Eye (tissue), 1 donor: ENCODE results near the gene SHPK.
"Not testable (repeated sequence)": the region's sequence is repeated elsewhere in the genome, so short reads cannot be mapped to it uniquely, and the experiment has no call there.

Experiments used
- DNase-seq: peaks from one replicate; pipeline ENCODE4 v3.0.0-alpha.2; 2015

The SHPK gene

DNA sequence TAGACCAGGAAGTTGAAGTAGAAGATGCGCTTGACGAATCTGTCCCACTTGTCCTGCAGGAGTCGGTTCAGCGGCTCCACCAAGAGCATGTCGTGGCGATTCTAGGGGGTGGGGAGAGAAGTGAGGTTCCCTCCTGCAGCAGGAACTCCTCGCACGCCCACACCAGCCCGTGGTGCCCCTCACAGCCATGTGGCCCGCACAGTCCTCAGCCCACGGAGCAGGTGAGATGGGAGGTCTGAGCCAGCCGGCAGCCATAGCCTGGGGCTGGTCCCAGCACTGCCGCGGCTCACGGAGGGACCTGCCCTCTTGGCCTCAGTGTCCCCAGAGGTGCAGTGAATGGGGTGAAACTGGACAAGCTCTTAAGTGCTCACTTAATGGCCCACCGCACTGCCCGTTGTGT lies 50.2 kb downstream of the SHPK start:
- DNase-seq = no peak

DNA sequence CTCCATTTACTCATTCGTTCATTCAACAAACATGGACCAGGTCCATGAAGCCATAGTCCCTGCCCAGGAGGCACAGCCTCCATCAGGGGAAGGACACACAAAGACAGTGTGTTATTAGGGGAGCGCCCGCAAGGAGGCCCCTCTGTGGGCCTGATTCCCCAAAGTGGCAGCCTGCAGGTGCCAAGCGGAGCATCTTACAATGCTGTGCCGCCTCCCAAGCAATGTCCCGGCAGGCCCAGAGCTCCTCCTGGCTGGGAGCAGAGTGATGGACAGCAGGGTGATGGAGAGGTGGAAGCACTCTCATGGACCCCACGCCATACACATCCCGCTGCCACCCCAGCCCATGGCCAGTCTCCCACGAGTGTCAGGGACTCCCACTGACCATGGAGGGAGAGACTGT lies 52.6 kb downstream of the SHPK start:
- no peak for DNase-seq

DNA sequence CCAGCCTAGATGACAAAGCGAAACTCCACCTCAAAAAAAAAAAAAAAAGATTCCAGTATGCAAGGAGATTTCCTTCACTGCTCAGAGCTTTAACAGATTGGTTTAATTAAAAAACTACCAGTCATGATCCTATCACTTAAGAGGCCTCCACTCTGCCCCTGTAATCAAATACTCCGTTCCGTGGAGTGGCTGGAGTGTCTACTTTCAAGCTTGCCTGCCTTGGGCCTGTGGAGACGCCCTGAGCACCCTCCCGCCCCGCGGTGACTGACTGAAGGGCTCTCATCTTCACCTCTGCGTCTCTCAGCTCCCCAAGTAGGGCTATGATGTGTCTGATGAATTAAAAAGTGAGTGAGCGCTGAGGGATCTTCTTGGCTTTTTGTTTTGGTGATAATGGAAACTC lies 53.1 kb downstream of the SHPK start:
- no peak for DNase-seq

DNA sequence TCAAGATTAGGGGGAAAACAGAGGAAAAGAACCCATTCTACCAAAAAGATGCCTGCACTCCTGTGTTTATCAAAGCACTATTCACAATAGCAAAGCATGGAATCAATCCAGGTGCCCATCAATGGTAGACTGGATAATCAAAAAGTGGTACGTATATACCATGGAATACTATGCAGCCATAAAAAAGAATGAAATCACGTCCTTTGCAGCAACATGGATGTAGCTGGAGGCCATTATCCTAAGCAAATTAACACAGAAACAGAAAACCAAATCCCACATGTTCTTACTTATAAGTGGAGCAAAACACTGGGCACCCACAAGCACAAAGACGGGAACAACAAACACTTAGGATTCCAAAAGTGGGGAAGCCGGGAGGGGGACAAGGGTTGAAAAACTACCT lies 57.4 kb downstream of the SHPK start:
- DNase-seq = not testable (repeated sequence)

DNA sequence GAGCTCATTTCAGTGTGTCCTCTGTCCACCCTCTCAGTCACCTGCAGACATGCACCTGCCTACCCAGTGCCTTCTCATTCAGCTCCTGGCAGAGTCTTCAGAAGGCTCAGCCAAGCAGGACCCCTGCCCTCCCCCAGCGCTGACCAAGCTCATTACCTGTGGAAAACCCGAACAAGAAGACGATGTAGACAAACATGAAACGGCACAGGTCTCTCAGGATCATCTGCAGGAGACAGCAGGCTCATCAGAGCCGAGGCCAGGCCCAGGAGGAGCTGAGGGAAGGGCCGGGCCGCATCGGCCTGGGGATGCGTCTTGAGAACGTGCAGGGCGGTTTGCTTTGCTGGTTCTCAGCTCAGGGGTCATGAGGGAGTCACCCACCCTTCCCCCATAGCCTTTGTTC lies 59.1 kb downstream of the SHPK start:
- DNase-seq = no peak

DNA sequence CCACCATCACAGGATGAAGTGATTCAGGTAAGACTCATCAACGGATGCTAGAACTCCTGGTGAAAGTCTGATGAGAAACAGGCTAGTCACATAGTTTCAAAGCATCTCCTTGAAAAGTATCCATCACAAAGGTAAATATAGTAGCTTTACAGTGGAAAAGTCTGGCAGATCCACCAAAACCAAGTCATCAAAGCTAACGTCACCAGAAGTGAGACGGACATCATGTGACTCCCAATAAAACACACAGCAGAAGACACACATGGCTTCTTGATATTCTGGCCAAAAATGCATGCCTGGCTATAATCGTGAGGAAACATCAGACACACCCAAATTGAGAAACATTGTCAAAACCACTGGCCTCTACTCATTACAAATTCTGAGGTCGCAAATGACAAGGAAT lies 60.5 kb downstream of the SHPK start:
- no peak for DNase-seq

DNA sequence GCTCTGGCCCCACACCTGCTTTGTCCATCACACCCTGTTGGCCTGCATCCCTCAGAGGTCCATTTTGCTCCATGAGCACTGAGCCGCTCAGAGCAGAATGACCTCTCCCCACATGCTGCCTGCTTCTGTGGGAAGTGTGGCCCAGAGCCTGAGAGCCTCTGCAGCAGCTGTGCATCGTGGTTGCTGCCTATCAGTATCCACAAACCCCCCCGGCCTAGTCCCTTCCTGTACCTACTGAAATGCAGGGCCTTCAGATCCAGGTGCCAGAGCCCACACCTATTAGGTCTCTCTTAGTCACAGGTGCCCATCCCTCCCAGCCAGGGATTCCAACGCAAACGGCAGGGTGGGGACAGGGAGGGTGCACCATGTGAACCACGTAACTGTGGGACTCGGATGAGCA lies 61.8 kb downstream of the SHPK start:
- no peak for DNase-seq

DNA sequence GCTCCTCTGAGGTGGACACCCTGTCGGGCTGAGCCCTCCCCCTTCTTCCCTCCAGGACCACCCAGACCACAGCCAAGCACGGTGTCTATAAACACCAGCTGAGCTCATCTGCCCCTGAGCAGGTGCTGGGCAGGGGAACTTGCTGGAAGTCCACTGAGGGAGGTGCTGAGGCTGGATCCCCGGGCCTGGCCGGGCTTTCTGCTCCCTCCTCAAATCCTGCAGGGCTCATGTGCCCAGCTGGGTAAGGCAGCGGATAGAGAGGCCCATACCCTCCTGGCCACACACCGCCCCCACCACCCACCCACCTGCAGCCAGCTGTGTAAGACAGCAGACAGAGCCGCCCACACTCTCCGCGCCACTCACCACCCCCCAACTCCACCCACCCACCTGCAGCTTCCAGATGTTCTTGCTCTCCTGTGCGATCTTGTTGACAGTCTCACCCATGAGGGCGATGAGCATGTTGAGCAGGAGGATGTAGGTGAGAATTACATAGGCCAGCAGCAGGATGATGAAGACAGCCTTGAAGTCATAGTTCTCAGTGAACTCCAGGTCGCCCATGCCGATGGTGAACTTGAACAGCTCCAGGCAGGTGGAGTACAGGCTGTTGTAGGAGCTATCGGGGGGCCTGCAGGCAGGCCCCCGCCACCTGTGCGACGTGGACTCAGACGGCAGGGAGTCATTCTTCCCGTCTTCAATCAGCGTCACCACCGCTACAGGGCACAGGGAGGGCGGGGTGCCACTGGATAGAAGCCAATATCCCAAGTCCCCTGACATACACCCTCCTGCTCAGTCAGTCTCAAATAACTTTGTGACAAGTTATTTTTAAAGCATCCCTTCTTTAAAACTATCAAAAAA lies 62.6 kb downstream of the SHPK start:
- no peak for DNase-seq

DNA sequence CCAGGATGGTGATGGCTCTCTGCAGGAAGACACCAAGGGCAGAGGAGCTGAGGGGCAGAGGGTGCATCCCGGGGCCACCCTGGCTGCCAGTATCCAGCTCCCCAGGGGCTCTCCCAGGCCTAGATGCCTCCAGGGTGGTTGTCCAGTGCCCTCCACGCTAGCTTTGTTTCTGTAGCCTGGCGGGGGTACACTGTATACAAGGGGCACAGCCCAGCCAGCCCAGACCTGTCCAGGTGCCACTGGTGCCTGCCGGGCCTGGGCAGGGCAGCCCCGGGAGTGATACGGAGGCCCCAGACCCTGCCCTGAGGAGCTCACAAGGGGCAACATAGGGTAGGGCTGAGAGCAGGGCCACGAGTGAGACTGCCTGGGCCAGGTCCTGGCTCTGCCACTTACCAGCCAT lies 63.8 kb downstream of the SHPK start:
- no peak for DNase-seq

DNA sequence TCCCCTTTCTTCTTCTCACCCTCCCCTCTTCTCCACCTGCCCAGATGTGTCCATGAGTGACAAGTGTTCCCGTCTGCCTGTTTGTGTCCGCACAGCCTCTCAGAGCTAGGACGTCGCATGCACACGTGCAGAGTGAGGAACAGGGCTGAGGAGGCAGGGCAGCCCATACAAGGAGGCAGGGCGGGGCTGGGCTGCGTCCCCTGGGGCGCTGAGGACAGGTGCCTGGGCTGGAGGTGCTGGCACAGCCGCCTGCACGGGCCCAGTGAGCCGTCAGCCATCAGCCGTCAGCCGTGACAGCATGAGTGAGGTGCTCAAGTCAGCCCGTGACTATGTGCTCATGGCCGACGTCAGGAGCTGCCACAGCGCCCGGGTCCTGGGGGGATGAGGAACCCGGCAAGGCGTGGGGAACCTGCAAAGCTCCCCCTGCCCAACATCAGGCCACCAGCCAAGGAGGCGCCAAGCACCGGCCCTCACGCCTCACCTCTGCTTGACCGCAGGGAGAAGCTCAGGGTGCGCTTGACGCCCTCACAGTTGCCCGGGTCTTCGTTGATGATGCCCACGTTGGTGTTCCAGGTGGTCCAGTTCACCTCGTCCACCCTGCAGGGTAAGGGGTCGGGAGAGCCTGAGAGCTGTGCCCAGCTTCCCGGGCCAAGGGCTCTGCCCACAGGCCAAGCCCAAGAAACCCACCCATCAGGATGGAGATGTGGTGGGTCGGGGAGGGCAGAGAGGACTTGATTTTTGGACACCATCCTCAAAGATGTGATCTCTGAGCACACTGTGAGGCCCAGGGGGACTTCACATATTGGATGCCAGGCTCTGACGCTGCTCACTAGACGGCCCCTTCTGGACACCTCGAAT lies 64.8 kb downstream of the SHPK start:
- DNase-seq = no peak

DNA sequence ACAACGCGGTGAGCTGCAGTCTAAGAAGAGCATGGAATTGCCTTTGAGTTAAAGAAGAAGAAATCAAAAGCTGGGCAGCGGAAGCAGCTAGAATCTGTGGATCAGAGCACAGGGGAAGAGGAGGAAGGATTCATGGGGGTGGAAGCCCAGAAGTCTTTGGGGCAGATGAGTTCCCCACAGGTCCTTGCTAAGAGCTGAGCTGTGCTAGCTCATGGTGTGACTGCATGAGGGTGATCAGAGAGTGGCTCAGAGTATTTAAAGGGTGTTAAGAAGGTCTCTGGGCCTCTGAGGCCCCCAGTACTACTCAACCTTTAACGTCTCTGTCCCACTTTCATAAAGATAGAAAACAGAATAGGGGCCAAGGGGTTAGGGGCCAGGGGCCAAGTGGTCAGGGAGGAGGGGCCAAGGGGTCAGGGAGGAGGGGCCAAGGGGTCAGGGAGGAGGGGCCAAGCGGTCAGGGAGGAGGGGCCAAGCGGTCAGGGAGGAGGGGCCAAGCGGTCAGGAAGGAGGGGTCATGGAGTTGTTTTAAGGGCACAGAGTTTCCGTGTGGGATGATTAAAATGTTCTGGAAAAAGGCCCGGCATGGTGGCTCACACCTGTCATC lies 66.4 kb downstream of the SHPK start:
- no peak for DNase-seq

DNA sequence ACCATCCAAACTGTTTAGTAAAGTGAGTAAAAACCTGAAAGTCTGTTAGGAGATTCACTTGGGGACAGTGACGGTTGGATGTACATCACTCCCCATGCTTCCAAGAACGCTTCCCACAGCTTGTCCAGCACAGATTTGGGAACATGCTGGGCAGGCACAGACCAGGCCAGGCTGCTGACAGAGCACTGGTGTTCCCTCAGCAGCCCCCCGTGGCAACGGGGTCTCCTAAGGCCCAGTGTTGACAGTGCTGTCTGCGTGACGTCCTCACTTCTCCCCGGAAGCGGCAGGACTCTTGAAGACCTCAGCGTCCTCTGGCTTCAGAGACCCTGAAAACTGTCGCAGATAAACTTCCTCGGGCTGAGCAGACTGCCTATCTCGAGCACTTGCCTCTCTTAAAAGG lies 69.5 kb downstream of the SHPK start:
- DNase-seq = no peak

DNA sequence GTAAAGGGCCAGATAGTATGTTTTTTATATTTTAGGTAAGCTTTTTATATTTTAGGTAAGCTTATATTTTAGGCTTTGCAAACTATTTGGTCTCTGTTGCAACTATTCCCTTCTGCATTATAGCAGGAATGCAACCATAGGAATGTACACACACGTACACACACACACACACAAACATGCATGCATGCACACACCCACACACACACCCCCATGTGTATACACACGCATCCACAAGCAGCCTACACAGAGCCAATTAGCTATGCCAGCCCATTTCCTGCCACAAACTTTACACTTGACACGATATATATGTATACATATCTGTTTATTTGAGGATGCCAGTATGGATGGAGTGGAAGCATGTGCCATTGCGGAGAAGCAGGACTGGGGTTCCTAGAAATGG lies 70.9 kb downstream of the SHPK start:
- no peak for DNase-seq

DNA sequence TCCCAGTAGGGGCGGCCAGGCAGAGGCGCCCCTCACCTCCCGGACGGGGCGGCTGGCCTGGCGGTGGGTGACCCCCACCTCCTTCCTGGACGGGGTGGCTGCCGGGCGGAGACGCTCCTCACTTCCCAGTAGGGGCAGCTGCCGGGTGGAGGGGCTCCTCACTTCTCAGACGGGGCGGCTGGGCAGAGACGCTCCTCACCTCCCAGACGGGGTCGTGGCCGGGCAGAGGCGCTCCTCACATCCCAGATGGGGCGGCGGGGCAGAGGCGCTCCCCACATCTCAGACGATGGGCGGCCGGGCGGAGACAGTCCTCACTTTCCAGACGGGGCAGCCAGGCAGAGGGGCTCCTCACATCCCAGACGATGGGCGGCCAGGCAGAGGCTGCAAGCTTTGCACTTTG lies 71.8 kb downstream of the SHPK start:
- not testable (repeated sequence) for DNase-seq

DNA sequence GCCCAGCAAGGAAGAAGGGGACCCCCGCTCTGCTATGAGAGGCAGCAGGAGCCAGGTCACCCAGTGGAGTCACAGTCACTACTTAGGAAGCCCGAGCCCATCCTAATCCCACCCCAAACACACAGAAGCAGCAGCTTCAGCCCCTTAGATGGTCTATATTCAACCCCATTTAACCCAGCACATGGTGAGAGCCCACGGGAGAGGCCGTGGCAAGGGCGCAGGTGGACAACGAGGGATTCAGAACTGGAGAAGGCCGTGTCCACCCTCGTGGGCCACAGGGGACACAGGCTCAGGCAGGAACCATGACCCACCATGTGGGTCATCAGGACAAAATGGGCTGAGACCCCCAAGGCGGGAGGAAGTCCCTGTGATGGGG lies 76.8 kb downstream of the SHPK start:
- DNase-seq = no peak

DNA sequence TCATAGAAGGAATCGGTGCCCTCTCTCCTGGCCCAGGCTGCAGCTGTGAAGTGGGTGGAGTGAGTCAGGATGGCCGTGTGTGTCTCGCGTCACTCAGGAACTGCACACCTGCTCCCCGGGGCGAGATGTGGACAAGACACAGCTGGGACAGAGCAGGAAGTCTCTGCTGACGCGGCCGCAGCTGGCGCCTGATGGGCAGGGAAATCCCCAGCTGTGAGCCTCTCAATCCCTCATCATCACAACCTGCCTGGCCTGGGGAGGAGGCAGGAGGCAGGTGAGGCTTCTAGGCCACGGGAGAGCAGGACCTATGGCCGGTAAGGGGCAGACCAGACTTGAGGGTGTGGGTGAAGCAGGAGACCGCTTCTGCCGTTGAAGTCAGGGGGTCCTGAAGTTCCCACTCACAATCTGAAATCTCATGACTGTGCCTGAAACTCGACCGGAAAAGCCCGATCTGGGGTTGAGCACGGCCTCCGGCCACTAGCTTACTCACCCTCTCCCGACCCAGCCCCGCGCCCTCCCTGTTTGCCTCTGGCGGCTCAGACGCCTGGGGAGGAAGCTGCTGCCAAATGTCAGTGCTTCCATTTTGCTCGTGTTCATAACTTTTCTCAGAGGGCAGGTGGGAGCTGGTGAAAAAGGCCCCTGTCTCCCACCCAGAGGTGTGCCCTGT lies 77.3 kb downstream of the SHPK start:
- DNase-seq = peak; percentile 42
